ENCODE results near the gene CALML6. TPM values are rescaled to one million over a fixed set of nuclear protein-coding genes. Genes with fewer than 3 reads are reported as not detected.

Gene CALML6
- total RNA-seq, 2 experiments from 2014 or later, result 0.26 to 0.27 TPM

DNA sequence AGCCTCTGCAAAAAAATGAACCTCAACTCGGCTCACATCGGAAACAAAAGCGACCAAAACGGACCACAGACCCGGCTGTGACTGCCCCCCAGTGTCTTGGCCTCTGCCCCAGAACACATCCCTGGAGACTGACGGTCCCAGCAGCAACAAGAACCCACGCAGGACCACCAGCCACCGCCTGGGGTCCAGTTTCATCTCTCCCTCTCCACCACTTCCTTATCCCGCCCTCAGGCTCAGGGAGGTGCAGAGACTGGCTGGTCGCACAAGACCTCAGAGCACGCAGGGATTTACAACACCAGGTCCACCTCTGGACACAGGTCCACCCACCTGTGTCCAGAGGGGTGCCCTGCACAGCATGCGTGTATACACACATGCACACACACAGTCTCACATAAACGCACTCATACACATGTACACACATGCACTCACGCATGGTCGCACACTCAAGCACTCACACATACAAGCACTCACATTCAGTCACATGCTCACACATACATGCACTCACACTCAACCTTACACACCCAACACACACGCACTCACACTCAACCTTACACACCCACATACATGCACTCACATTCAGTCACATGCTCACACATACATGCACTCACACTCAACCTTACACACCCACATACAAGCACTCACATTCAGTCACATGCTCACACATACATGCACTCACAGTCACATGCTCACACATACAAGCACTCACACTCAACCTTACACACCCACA, 22.7 kb downstream of the CALML6 start:
- Mint-ChIP-seq H3K4me1 (ENCODE audit: low read depth) (no peaks in the 10 kb centered on the region), H3K27me3 (no peaks in the 10 kb centered on the region), H3K9me3 (peaks cover 18% of the 10 kb centered on the region), H3K4me3 (no peak overlapping the region), H3K27ac (no peak overlapping the region), H3K36me3 (no peaks in the 10 kb centered on the region)
- no peak for DNase-seq
- CTCF ChIA-PET, result no interaction called here
- POLR2A ChIA-PET, result no interaction called here
- intact Hi-C loops (cut with micrococcal nuclease), result no loop called here

DNA sequence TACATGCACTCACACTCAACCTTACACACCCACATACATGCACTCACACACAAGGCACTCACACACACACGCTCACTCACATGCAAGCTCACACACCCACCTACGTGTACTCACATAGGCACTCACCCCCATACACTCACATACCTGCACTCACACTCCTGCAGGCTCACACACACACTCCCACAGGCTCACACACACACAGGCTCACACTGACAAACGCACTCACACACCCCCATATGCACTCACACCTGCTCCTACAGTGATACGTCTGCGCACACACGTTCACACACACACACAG, 23.2 kb downstream of the CALML6 start:
- no peak overlapping the region for H3K27ac Mint-ChIP-seq
- H3K36me3 Mint-ChIP-seq, result no peaks in the 10 kb centered on the region
- intact Hi-C loops (cut with micrococcal nuclease), result no loop called here
- no peak overlapping the region for H3K4me3 Mint-ChIP-seq
- H3K27me3 Mint-ChIP-seq, result no peaks in the 10 kb centered on the region
- ChIA-PET CTCF (no interaction called here), POLR2A (no interaction called here)
- H3K4me1 Mint-ChIP-seq (ENCODE audit: low read depth), result no peaks in the 10 kb centered on the region
- DNase-seq, result no peak
- peaks cover 18% of the 10 kb centered on the region for H3K9me3 Mint-ChIP-seq

DNA sequence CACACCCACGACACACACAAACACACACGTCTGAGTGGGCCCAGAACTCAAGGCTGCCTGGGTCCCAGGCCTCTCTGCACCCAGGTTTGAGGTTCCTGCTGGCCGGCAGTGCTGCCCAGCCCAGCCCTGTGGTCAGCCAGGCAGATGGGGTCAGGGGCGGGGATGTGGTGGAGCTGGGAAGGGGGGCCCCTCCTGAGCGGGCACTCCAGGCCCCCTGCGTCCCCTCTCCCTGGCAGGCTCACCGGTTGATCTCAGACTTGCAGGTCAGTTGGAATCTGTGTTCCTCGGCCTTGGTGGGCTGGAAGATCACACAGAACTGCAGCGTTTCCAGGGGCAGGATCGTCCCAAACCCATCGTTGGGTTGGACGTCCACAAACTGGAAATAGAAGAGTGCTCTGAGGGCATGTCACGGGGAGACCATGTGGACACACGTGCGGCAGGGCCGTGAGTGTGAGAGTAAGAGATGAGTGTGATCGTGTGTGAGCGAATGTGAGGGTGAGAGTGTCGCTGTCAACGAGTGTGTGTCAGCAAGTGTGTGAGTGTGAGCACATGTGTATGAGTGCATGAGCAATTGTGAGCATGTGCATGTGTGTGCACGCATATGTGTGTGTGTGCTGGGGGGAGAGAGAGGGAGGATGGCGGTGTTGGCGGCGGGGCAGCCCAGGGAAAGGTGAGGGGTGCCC, 23.7 kb downstream of the CALML6 start:
- Mint-ChIP-seq H3K4me1 (ENCODE audit: low read depth) (peaks cover under 1% of the 10 kb centered on the region), H3K4me3 (no peak overlapping the region), H3K27me3 (no peaks in the 10 kb centered on the region), H3K36me3 (no peaks in the 10 kb centered on the region), H3K27ac (no peak overlapping the region), H3K9me3 (peaks cover 18% of the 10 kb centered on the region)
- POLR2A ChIA-PET, result no interaction called here
- intact Hi-C loops (cut with micrococcal nuclease), result no loop called here
- no peak for DNase-seq
- CTCF ChIA-PET, result no interaction called here

DNA sequence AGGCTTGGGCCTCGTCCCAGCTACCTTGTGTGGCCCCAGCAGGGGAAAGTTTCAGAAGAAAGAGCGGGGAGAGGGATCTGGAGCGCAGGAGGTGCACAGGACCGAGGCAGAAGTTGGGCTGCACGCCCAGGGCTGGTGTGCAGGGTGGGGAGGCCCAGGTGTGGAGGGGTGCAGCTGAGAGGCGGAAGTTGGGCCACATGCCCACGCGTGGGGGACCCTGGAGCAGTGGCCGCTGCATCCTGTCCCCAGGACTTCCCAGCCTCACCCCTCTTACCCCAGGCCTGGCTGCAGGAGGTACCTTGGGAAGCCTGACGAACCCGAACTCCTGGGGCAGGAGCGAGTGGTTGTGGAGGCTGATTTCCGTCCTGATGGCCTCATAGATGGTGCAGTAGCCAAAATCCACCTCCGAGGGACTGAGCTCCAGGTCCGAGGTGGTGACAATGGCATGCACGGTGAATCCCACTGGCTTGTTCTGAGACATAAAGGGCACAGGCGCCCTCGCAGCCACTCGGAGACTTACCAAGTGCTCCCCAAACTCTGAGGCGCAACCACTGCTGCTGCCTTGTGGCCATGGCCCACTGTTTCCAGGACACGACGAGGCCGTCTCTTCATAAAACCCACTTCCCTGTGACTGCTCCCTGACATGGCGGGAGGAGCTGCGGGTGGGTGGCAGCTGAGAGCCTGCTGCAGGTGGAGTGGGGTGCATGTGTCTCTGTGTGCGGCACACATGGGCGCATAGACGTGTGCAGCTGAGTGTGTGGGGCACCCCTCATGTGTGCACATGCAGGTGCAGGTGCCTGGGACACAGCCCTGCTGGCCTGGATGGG, 24.4 kb downstream of the CALML6 start:
- intact Hi-C loops (cut with micrococcal nuclease), result loop anchor here (5.0 kb wide), 1 partner anchor 108 kb away; no protein-coding TSS in a partner anchor
- peaks cover 11% of the 10 kb centered on the region for H3K9me3 Mint-ChIP-seq
- H3K4me3 Mint-ChIP-seq, result no peak overlapping the region
- DNase-seq, result no peak
- peaks cover 3% of the 10 kb centered on the region for H3K4me1 Mint-ChIP-seq (ENCODE audit: low read depth)
- no peaks in the 10 kb centered on the region for H3K27me3 Mint-ChIP-seq
- ChIA-PET CTCF (no interaction called here), POLR2A (no interaction called here)
- H3K36me3 Mint-ChIP-seq, result no peaks in the 10 kb centered on the region
- H3K27ac Mint-ChIP-seq, result no peak overlapping the region

DNA sequence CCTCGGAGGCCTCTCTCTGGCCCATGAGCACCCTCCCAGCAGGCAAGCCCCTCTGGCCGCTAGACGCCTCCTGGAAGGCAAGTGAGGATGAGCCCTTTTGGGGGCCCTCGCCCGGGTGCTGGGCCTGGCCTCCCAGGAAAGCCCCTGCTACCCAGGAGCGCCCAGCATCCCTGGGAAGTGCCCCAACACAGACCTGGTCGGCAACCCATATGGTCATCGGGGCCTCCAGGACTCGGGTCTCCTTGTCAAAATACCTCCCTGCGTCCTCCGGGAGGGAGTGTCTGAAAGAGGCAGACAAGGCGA, 25.0 kb downstream of the CALML6 start:
- no peaks in the 10 kb centered on the region for H3K27me3 Mint-ChIP-seq

DNA sequence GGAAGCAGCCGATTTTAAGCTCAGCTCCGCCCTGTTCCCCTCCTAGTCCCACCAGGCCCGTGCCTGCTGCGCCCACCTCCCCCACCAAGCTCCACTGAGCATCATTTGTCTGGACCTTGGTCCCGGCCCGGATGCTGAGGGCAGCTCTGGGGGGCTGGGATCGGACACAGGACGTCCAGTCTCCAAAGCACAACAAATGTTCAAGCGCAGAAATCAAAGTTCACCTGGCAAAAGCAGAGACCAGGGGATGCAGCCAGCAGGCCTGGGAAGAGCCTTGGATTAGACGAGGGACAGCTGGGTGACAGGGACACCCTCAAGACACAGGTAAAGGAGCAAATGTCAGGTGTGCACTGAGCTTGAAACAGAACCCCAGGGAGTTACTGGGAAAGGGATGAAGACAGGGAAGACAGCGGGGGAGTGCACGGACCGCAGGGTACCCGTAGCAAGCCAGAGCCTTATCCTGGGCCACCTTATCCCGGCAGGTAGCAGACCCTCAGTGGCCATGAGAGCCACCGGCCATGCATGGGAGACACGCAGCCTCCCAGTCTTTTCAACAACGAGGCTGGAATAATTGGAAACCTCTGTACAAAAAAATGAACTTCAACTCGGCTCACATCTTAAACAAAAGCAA, 26.3 kb downstream of the CALML6 start:
- no peak for DNase-seq
- no peak overlapping the region for H3K4me3 Mint-ChIP-seq
- H3K27me3 Mint-ChIP-seq, result no peaks in the 10 kb centered on the region
- intact Hi-C loops (cut with micrococcal nuclease), result loop anchor here (5.0 kb wide), 1 partner anchor 106 kb away; no protein-coding TSS in a partner anchor
- CTCF ChIA-PET, result interaction anchor here (1.1 to 6.6 kb wide), 3 partner anchors 9 to 104 kb away, joined by 3 to 67 read pairs (median 4); no protein-coding TSS in a partner anchor
- POLR2A ChIA-PET, result no interaction called here
- no peak overlapping the region for H3K27ac Mint-ChIP-seq
- no peaks in the 10 kb centered on the region for H3K9me3 Mint-ChIP-seq
- peaks cover 3% of the 10 kb centered on the region for H3K4me1 Mint-ChIP-seq (ENCODE audit: low read depth)
- H3K36me3 Mint-ChIP-seq, result no peaks in the 10 kb centered on the region

More for the DNA sequence above, 25.0 kb downstream of the CALML6 start:
- peaks cover 3% of the 10 kb centered on the region for H3K4me1 Mint-ChIP-seq (ENCODE audit: low read depth)
- DNase-seq, result no peak
- no peaks in the 10 kb centered on the region for H3K36me3 Mint-ChIP-seq
- H3K4me3 Mint-ChIP-seq, result no peak overlapping the region
- peaks cover 6% of the 10 kb centered on the region for H3K9me3 Mint-ChIP-seq
- CTCF ChIA-PET, result interaction anchor here (1.4 to 6.6 kb wide), 2 partner anchors 10 to 105 kb away, joined by 3 to 67 read pairs; no protein-coding TSS in a partner anchor
- intact Hi-C loops (cut with micrococcal nuclease), result loop anchor here (5.0 kb wide), 1 partner anchor 107 kb away; no protein-coding TSS in a partner anchor
- POLR2A ChIA-PET, result interaction anchor here (0.6 kb wide), 1 partner anchor 10 kb away, joined by 3 read pairs; no protein-coding TSS in a partner anchor
- no peak overlapping the region for H3K27ac Mint-ChIP-seq

DNA sequence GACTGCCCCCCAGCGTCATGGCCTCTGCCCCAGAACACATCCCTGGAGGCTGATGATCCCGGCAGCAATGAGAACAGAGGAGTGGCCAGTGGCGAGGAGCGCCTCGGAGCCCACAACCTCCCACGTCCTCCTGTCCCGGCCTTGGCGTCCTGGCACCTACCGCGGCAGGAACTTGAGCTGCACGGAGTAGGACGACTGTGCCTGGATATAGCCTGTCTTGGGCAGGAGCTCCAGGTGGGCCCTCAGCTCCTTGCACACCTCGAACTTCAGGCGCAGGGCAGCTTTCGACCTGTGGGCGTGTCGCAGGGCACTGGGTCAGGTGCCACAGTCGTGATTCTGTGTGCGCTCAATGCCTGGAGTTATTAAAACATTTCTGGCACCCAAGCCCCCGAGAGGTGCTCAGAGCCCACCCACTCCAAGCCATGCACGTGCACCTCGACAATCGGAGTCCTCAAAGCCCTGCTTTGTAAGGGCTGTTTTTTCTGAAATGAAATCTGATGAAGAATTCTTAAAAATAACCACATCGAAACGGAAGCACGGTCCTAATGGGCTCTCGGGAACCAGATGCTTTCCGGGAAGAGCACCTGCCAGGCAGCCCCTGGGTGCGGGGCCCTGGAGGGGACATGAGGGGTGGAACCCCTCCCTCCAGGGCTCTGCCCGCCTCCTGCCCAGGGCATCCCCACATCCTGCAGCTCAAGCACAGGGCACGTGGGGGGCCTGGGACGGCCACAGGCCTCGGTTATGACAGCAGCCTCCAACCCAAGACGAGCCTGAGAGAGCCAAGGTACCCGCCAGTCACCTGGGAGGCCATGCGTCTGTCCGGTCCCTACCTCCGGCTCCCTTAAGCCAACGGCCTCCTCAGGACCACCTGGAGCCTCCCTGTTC, 27.1 kb downstream of the CALML6 start:
- Mint-ChIP-seq H3K27ac (no peak overlapping the region), H3K36me3 (no peaks in the 10 kb centered on the region), H3K9me3 (no peaks in the 10 kb centered on the region), H3K27me3 (no peaks in the 10 kb centered on the region), H3K4me1 (ENCODE audit: low read depth) (peaks cover 3% of the 10 kb centered on the region), H3K4me3 (no peak overlapping the region)
- no peak for DNase-seq
- POLR2A ChIA-PET, result no interaction called here
- intact Hi-C loops (cut with micrococcal nuclease), result loop anchor here (5.0 kb wide), 1 partner anchor 105 kb away; no protein-coding TSS in a partner anchor
- CTCF ChIA-PET, result interaction anchor here (1.1 to 6.6 kb wide), 2 partner anchors 18 to 103 kb away, joined by 4 to 67 read pairs; no protein-coding TSS in a partner anchor

DNA sequence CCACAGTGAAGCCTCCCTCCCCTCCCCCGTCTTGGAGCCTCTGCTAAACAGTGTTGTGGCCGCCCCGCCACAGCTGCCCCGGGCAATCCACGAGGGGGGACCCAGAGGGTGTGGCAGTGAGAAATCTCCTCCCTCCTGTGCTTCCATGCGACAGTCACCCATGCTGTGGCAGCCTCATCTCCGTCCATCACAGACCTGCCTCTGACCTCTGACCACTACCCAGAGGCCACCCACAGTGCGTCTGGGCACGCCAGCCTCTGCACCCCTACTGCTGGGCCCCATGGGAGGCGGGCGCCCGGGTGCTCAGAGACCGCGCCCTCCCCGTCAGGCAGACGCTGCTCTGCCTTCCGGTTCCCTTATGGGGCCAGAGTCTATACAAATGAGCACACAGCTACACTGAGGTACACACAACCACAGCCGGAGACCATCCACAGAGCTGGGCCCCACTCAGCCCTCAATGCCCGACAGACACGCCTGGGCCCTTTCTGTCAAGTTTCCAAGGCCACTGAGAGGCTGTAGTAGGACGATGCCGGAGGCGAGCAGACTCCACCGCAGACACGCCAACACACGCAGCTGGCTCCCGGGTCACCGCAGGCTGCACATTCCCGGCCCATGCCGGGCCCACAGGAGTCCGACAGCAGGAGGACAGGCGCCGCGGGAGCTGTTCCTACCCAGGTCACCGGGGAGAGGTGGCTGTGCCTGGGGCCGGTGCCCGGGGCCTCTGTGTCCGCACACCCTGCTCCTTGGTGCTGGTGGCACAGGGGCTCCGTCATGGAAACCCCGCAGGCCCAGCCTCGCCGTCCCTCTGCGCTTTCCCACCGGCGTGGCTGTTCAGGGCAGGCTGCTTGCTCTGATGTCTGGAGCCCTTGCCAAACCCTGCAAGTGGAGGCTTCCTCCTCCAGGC, 27.9 kb downstream of the CALML6 start:
- H3K4me3 Mint-ChIP-seq, result no peak overlapping the region
- ChIA-PET POLR2A (no interaction called here), CTCF (interaction anchor here (1.0 to 6.6 kb wide), 3 partner anchors 16 to 102 kb away, joined by 3 to 67 read pairs (median 4); no protein-coding TSS in a partner anchor)
- intact Hi-C loops (cut with micrococcal nuclease), result loop anchor here (5.0 kb wide), 1 partner anchor 104 kb away; no protein-coding TSS in a partner anchor
- H3K4me1 Mint-ChIP-seq (ENCODE audit: low read depth), result peaks cover 3% of the 10 kb centered on the region
- no peaks in the 10 kb centered on the region for H3K9me3 Mint-ChIP-seq
- H3K27ac Mint-ChIP-seq, result no peak overlapping the region
- no peaks in the 10 kb centered on the region for H3K27me3 Mint-ChIP-seq
- no peak for DNase-seq
- H3K36me3 Mint-ChIP-seq, result no peaks in the 10 kb centered on the region

DNA sequence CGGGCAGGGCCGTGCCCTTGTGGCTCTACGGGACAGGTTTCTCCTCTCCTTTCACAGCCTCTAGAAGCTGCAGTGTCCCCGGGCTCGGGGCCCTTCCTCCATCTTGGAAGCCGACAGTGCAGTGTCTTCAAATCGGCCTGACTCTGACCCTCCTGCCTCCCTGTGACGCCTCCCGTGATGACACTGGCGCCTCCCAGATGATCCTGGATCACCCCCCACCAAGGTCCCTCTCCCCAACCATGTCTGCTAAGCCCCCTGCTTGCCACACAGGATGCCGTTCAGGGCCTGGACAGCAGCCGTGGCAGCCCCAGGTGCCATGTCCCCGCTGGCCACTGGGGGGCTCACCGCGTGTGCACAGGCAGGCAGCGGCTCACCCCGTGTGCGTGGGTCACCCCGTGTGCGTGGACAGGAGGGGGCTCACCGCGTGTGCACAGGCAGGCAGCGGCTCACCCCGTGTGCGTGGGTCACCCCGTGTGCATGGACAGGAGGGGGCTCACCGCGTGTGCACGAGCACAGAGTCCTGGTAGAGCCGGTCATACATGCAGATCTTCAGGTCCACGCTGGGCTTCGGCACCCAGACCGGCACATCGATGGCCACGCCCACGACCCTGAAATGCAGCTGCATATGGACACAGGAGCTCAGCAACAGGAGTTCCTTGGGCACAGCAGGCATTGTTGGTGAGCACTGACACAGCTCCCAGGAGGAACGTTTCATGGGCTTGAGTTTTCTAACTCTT, 28.9 kb downstream of the CALML6 start:
- DNase-seq, result peak; percentile 57
- H3K36me3 Mint-ChIP-seq, result no peaks in the 10 kb centered on the region
- ChIA-PET POLR2A (no interaction called here), CTCF (interaction anchor here (0.9 to 6.6 kb wide), 6 partner anchors 11 to 230 kb away, joined by 3 to 67 read pairs (median 4); no protein-coding TSS in a partner anchor)
- H3K9me3 Mint-ChIP-seq, result no peaks in the 10 kb centered on the region
- intact Hi-C loops (cut with micrococcal nuclease), result loop anchor here (5.0 kb wide), 1 partner anchor 103 kb away; no protein-coding TSS in a partner anchor
- peaks cover 3% of the 10 kb centered on the region for H3K4me1 Mint-ChIP-seq (ENCODE audit: low read depth)
- no peak overlapping the region for H3K4me3 Mint-ChIP-seq
- no peak overlapping the region for H3K27ac Mint-ChIP-seq
- peaks cover 2% of the 10 kb centered on the region for H3K27me3 Mint-ChIP-seq

DNA sequence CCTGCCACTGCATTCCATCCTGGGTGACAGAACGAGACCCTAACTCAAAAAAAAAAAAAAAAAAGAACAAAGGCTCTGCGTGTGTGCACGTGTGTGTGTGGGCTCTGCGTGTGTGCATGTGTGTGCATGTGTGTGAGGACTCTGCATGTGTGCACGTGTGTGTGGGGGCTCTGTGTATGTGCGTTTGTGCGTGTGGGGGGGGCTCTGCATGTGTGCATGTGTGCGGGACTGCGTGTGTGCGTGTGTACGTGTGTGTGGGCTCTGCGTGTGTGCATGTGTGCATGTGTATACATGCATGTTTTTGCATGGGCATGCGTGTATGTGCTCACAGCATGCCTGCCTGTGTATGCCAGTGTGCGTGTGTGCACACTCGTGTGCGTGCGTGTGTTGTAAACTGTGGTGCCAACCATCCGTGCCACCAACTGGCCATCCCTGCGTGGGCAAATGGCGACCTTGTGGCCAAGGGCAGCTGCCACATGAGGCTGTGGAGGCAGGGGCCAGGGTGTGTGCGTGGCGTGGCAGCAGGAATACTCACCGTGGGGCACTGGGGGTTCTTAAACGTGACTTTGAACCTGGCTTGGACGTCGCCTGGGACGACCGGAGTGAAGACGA, 30.8 kb downstream of the CALML6 start:
- Mint-ChIP-seq H3K4me1 (ENCODE audit: low read depth) (peaks cover 3% of the 10 kb centered on the region), H3K4me3 (no peak overlapping the region)

More for the DNA sequence above, 30.8 kb downstream of the CALML6 start:
- CTCF ChIA-PET, result interaction anchor here (6.6 kb wide), 1 partner anchor 99 kb away, joined by 67 read pairs; no protein-coding TSS in a partner anchor
- Mint-ChIP-seq H3K27me3 (peaks cover 7% of the 10 kb centered on the region), H3K9me3 (peaks cover 4% of the 10 kb centered on the region), H3K27ac (no peak overlapping the region), H3K36me3 (no peaks in the 10 kb centered on the region)
- intact Hi-C loops (cut with micrococcal nuclease), result no loop called here
- POLR2A ChIA-PET, result no interaction called here
- no peak for DNase-seq
